Ovary (tissue), 3 donors: ENCODE measurements around the gene EYA2.

ENCODE experiments used
- CTCF ChIP-seq, 3 donors: fragments of 450-650 bp in 2 of 3; fragments of 200-600 bp in 1 of 3; IDR thresholded peaks; one replicate each; pipeline versions ENCODE4 v1.5.1 to v1.8.0; 2016 to 2022; ENCODE audit warnings: antibody characterized with exemption in 3 of 3, mild to moderate bottlenecking in 1 of 3
- EP300 ChIP-seq: sonication (generic); formaldehyde crosslinking; IDR thresholded peaks from one replicate; pipeline ENCODE4 v1.6.1; 2017; ENCODE audit warnings: antibody characterized with exemption
- POLR2A ChIP-seq: fragments of 450-650 bp; IDR thresholded peaks from one replicate; pipeline ENCODE4 v1.6.1; 2017; ENCODE audit warnings: antibody characterized with exemption, mild to moderate bottlenecking, moderate library complexity
- donor health status: DM: no; HTN: no; CAD: no.

- TF ChIP-seq CTCF (IDR thresholded peaks at IDR 0.05): no peak
- TF ChIP-seq POLR2A: no peak
- TF ChIP-seq EP300: no peak
These were observed 269.5 kb downstream of the EYA2 start for GRCh38 chr20:47164140-47164539.
